ENCODE results near the gene PRSS58.

PRSS58 gene, protein sequence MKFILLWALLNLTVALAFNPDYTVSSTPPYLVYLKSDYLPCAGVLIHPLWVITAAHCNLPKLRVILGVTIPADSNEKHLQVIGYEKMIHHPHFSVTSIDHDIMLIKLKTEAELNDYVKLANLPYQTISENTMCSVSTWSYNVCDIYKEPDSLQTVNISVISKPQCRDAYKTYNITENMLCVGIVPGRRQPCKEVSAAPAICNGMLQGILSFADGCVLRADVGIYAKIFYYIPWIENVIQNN

DNA sequence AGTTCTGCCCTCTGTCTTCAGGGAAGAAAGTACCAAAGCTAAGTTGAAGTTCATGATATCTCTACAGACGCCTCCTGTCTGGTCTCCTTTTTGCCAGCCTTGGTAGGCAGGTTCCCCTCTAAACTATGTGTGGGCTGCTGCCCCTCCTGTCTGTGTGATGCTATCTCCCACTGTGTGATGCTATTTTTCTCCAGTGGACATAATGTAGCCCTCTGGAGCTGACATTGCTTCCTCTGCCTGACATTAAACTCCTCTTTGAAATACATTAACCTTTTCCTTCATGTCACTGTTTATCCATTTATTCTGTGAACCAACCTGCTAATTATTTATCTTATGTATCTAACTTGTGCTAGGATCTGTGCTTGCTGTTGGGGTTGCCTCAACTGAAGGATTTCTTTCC, at the start of gene PRSS58:
TSS of gene PRSS58 (minus strand) at position 101 of the 400 bp plus-strand sequence. CDS start 351 bp downstream, outside the sequence.
- DNase-seq (ENCODE audit: low read depth in 1 of 2, low spot score in 1 of 2): no peak

DNA sequence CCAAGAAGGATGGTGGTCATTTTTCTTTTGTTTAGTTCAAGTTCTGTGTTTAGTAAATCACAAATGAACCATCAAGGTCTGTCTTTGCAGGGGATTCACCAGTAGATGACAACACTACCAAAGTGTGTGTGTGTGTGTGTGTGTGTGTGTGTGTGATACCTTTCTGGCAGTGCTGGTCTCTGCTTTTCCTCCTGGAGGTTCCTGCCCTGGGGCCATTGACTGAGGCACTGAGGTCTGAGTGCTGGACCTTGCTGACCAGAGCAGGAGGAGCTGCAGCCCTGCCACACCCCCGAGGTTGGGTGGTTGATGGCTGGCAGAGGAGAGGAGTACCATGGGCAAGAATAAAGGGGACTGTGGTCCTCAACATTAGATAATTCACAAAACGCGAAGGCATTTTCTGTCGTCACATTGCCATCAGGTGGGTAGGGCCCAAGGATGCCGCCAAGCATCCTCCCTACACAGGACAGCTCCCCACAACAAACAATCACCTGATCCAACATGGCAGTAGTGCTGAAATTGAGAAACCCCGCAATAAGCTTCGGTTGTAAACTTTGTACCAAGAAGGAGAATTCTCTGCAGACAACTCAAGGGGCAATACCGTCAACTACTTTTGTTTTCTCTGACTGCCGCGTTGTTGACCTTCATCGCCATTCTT, 49.5 kb upstream of the PRSS58 start:
- DNase-seq (ENCODE audit: low read depth in 1 of 2, low spot score in 1 of 2): no peak

DNA sequence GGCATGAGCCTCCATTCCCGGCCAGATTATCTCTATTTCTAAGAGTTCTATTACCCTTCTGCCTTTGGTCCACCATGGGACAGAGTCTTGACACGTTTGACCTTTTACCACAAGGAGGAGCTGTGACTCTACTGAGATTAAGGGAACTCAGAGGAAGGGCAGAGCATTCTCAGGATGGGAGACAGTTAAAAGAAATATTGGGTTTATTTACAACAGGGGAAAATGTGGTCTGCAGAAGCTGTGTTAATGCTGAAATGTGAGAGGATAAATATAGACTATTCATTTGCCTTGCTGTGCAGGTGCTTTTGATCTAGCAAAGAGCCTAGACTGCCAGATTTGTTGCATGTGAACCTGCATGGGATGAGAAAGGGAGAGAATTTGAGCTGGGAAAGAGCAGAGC, 45.8 kb upstream of the PRSS58 start:
- DNase-seq (ENCODE audit: low read depth in 1 of 2, low spot score in 1 of 2): peak in 1 of 2 donors; percentile 34

GRCh38 chr7:142301923-142302550, 44.2 kb upstream of the PRSS58 start:
- no peak for DNase-seq (ENCODE audit: low read depth in 1 of 2, low spot score in 1 of 2)

- no peak for DNase-seq (ENCODE audit: low read depth in 1 of 2, low spot score in 1 of 2)
Measured at GRCh38 chr7:142301299-142301698, 43.4 kb upstream of the PRSS58 start.

GRCh38 chr7:142300689-142301088, 42.8 kb upstream of the PRSS58 start:
- DNase-seq (ENCODE audit: low read depth in 1 of 2, low spot score in 1 of 2): no peak

DNA sequence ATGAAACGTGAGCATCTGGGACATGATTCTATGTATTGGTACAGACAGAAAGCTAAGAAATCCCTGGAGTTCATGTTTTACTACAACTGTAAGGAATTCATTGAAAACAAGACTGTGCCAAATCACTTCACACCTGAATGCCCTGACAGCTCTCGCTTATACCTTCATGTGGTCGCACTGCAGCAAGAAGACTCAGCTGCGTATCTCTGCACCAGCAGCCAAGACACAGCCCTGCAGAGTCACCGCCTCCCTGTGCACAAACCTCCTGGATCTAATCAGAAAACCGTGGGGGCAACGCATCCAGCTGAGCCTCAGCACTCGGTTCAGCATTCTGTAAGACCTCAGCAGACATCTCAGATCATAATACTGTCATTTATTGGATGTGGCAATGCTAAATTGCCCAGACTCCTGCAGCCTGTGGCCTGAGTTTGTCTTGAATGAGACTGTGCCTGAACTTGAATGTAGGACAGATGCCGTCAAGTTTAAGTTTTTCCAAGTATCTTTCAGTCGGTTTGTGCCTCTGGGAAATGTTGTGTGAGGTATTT, 41.5 kb upstream of the PRSS58 start:
- no peak for DNase-seq (ENCODE audit: low read depth in 1 of 2, low spot score in 1 of 2)

- DNase-seq (ENCODE audit: low read depth in 1 of 2, low spot score in 1 of 2): no peak
Measured at GRCh38 chr7:142298627-142299026, 40.8 kb upstream of the PRSS58 start.

DNA sequence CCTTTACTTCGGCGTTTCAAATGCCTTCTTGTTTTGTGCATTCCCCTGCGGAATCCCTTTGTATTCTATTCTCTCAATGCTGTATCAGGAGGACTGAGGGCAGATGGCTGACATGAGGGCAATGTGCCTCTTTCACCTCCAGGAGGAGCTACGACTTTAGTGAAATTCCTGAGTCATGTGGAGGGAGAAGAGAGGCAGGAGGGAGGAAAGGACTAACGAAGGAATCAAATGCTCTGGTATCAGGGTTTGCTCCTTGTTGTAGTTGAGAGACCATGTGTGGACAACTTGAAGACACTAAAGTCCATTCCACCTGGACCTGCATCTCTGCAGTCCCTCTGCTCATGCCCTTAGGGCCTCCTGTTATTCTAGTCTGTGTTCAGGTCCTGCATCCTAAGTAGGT, 40.2 kb upstream of the PRSS58 start:
- no peak for DNase-seq (ENCODE audit: low read depth in 1 of 2, low spot score in 1 of 2)

DNA sequence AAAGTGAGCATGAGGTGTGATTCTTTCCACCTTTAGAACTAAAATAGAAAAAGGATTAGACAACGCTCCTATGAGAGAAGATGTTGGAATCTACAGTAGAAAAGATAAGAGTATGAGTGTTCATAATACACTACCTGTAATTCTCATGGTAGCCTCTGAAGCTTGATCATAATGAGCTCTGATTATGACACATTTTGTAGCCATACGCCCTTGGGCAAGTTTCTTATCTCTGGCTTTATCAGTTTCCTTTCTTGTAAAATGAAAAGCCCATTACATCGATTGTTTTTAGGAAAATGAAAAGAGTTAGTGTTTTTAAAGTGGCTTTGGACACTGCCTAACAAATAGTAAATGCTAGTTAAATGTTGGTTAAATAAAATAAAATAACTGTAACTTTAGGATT, 22.4 kb upstream of the PRSS58 start:
- DNase-seq (ENCODE audit: low read depth in 1 of 2, low spot score in 1 of 2): no peak

- DNase-seq (ENCODE audit: low read depth in 1 of 2, low spot score in 1 of 2): no peak
Measured at GRCh38 chr7:142279601-142280000, 21.7 kb upstream of the PRSS58 start.

DNA sequence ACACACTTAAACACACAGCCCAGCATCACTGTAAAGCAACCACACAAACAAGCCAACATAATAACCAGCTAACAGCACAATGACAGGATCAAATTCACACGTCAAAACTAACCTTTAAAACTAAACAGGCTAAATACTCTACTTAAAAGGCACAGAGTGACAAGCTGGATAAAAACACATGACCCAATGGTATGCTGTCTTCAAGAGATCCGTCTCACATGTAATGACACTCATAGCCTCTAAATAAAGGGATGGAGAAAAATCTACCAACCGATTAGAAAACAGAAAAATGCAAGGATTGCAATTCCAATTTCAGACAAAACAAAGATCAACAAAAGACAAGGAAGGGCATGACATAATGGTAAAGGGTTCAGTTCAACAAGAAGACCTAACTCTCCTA, 17.2 kb upstream of the PRSS58 start:
- DNase-seq (ENCODE audit: low read depth in 1 of 2, low spot score in 1 of 2): no peak

- no peak for DNase-seq (ENCODE audit: low read depth in 1 of 2, low spot score in 1 of 2)
Measured at GRCh38 chr7:142272841-142273240, 15.0 kb upstream of the PRSS58 start.

GRCh38 chr7:142263598-142264380, 5.9 kb upstream of the PRSS58 start:
- no peak for DNase-seq (ENCODE audit: low read depth in 1 of 2, low spot score in 1 of 2)

GRCh38 chr7:142250705-142251104, 7.2 kb downstream of the PRSS58 start:
- no peak for DNase-seq (ENCODE audit: low read depth in 1 of 2, low spot score in 1 of 2)

DNA sequence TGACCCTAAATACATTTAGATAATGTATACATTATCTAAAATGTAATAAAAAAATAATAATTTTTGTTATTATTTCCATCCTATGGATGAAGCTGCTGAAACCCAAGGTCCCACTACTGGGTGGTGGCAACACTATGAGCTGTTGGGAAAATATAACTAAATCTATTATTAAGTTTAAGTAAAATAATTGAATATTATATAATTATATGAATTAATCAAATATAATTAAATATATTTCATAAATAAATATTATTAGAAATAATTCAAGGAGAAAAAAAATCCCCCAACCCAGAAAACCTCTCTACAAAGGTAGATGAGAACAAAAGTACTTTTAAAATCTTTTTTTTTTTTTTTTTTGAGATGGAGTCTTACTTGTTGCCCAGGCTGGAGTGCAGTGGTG, 7.9 kb downstream of the PRSS58 start:
- DNase-seq (ENCODE audit: low read depth in 1 of 2, low spot score in 1 of 2): no peak

- no peak for DNase-seq (ENCODE audit: low read depth in 1 of 2, low spot score in 1 of 2)
Measured at GRCh38 chr7:142248166-142249160, 9.4 kb downstream of the PRSS58 start.

DNA sequence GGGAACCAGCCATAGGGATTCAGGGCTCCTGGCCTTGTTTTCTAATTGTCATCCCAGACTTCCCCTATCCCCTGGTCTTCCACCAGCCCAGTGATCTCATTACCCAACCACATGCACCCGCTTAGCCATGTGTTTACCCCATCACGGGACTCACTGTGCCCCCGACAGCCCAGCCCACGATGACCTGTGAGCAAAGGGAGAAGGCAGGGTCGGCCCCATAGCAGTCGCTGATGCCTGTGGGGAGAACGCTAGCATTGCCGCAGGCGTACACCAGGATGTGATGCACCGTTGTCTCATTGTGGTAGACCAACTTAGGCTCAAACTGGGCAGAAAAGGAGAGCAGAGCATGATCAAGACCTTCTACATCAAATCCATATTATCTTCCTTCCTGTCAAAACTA, 14.0 kb downstream of the PRSS58 start:
- no peak for DNase-seq (ENCODE audit: low read depth in 1 of 2, low spot score in 1 of 2)

DNA sequence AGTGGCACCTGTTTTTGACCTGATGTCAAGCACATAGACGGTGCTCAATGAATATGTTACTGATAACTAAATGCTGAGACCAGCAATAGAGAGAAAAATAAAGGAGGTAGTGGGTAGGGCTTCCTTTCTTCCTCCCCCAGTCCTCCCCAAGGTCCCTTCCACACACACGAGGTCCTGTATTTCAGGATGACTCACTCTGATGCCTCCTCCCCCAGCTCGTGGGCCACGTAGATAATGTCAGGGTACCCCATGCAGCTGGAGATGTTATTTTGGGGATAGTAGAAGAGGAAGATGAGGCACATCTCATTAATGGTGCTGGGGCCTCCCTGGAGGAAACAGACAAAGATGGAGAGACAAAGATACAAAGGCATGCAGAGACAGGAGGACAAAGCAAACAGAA, 17.3 kb downstream of the PRSS58 start:
- no peak for DNase-seq (ENCODE audit: low read depth in 1 of 2, low spot score in 1 of 2)

DNA sequence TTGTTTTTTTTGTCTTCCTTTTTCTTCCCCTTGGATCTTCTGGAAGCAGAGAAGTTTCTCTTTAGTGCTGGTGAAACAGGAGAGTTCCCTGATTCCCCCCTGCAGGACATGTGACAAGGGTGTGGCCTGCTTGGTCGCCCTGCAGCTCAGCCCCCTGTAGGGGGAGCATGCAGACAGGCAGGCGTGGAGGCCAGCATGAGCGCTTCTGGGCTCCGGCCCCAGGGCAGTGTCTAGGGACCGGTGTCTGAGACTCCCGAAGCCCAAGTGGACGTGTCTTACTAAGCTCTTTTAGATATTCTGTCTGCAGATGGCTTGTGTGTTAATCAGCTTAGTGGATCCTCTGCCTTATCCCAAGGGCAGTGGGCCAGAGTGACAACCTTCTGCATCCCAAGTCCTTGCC, 26.1 kb downstream of the PRSS58 start:
- no peak for DNase-seq (ENCODE audit: low read depth in 1 of 2, low spot score in 1 of 2)

All from activated CD4-positive, alpha-beta T cell treated with anti-CD3 and anti-CD28 coated beads, Interleukin-2, amount 50 U/mL, for 24 hours (primary cell).